Activated CD8-positive, alpha-beta memory T cell treated with anti-CD3 and anti-CD28 coated beads, Interleukin-2, amount 50 U/mL, for 24 hours (primary cell): ENCODE results near the gene ADAMTS6.

Experiments
- DNase-seq: peaks from one replicate; pipeline ENCODE4 v3.0.0-alpha.2; 2020; ENCODE audit errors: extremely low read depth

Gene ADAMTS6

GRCh38 chr5:65149827-65150226 lies 331.9 kb downstream of the ADAMTS6 start:
- no peak for DNase-seq

DNA sequence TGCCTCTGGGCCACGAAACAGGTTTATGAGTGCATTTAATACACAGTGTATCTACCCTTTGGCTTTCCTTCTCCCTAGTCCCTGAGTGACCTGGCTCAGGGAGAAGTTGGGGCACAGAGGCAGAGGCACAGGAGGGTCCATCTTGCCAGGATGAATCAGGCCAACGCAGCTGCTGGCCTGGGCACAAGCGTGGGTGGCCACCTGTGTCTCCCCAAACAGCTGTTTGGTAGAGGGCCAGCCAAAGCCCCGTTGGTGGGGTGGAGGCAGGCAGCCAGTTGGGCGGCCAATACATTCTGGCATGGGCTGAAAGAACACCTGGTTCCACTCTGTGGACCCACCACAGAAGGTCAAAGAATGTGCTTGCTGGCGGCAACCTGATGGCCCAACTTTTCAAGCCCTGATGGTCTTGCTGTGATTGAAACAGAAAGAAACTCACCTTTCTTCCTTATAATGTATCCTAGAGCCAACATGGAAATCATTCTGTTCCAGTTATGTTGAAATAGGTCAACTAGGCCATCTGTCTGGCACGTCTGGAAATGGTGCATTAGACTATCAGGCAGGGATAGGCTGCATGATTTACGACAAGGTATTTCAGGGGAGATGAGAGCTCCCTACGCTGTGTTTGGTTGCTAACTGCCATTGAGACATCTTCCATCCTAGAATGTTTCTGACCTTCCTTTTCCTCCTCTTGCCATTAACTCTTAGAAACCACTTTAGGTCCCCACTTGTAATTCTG lies 337.4 kb downstream of the ADAMTS6 start:
- DNase-seq, result no peak

GRCh38 chr5:65142511-65143011 lies 339.2 kb downstream of the ADAMTS6 start:
- DNase-seq, result no peak

GRCh38 chr5:65142016-65142415 lies 339.7 kb downstream of the ADAMTS6 start:
- DNase-seq, result no peak

DNA sequence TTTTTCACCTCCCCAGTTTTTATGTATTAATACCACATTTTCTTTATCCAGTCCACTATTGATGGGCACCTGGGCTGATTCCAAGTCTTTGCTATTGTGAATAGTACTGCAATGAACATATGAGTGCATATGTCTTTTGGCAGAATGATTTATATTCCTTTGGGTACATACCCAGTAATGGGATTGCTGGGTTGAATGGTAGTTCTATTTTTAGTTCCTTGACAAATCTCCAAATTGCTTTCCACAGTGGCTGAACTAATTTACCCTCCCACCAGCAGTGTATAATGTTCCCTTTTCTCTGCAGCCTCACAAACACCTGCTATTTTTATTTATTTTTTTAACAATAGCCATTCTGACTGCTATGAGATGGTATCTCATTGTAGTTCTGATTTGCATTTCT lies 340.2 kb downstream of the ADAMTS6 start:
- no peak for DNase-seq

- DNase-seq, result no peak
Observed at GRCh38 chr5:65137631-65138030, 344.1 kb downstream of the ADAMTS6 start.

- DNase-seq, result no peak
Observed at GRCh38 chr5:65133477-65134110, 348.1 kb downstream of the ADAMTS6 start.

DNA sequence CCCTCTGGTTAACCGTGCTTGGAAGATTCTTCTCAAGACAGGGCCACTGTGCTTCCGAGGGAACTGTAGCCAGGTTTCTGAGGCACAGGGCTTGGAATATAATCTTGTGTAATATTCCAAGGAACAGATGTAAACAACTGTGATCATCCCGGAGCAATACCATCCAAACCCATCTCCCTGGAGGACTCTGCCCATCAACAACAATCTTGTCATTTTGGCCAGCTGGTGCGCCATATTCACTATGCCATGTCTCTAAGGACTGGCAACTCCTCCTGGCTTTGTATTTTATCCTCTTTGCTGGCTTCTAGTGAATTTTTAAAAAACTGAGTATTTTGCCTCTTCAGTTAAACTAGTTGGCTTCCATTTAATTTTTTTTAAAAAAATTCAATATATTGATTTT lies 349.3 kb downstream of the ADAMTS6 start:
- no peak for DNase-seq

GRCh38 chr5:65128226-65128625 lies 353.5 kb downstream of the ADAMTS6 start:
- no peak for DNase-seq

DNA sequence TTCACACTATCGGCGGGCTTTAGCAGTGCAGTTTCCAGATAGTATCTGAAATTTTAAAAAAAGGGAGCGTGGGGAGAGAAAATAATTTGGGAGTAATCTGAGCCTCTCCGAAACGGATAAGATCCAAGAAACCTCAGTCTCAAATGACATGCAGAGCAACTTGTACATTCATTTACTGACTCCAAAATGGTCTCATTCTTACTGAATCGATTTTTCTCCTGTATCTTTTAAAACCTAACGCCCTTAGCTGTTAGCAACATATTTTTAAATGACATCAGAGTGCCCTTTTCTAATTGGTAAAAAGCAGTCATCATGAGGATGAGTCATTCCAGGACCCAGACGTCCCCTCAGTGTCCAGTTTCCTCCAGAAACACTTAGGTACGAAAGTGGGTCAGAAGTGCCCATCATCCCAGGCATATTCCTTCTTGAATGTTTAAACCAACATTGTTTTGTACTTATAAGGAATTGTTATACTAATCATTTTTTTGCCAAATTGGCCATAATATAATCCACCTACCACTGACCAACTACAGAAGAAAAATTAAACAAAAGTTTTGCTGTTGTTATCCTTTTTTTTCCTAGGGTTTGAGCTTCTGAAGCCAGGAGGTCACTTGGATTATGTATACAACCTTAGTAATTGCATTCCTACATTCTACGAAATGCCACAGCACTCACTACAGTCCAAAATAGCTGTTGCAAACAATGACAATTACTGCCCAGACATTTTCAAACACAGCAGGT lies 354.4 kb downstream of the ADAMTS6 start:
- no peak for DNase-seq

GRCh38 chr5:65126542-65127069 lies 355.1 kb downstream of the ADAMTS6 start:
- DNase-seq, result no peak

- DNase-seq, result no peak
Observed at GRCh38 chr5:65125591-65126541, 355.9 kb downstream of the ADAMTS6 start.

DNA sequence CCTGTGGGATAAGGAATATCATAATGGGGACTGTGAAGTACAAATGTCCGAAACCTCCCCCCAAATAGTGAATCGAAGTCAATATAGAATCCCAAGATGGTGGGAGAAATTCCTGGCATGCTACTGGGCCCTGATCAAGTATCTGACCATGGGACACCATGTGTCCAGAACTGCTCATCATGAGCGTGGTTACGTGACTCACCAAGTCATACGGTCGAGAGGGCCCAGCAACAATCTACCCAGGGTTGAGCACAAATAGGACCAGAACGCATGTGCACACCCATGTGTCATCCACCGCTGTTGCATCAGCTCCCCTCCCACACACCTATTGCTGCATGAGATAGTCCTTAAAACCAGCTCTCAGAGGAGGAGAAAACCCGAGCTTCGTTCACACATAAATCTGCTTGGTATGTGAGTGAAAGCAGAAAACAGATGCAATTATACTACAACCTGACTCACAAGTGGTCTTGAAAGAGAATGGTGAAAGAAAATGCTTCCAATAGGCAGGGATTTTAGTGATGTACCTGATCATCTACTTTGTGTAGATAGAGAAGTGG lies 359.8 kb downstream of the ADAMTS6 start:
- DNase-seq, result no peak

- DNase-seq, result no peak
Observed at GRCh38 chr5:65120371-65120967, 361.3 kb downstream of the ADAMTS6 start.

- no peak for DNase-seq
Observed at GRCh38 chr5:65117525-65117924, 364.2 kb downstream of the ADAMTS6 start.

DNA sequence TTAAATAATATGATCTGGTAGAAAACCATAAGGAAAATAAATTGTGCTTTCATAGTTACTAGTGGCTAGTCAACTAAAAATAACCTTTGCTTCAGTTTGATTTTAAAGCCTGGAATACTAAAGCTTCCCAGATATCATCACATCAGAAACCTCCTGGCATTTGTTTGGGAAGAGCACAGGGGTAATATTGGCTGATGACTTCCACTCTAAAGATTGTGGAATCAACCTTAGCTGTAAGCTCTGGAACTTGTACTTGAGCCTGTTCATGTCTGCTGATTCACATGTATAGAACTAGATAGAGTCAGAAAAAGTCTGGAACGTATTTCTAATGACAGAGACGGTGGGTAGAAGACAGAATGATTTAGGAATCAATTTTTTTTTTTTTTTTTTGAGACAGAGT lies 367.9 kb downstream of the ADAMTS6 start:
- no peak for DNase-seq

GRCh38 chr5:65111961-65112658 lies 369.6 kb downstream of the ADAMTS6 start:
- DNase-seq, result no peak

DNA sequence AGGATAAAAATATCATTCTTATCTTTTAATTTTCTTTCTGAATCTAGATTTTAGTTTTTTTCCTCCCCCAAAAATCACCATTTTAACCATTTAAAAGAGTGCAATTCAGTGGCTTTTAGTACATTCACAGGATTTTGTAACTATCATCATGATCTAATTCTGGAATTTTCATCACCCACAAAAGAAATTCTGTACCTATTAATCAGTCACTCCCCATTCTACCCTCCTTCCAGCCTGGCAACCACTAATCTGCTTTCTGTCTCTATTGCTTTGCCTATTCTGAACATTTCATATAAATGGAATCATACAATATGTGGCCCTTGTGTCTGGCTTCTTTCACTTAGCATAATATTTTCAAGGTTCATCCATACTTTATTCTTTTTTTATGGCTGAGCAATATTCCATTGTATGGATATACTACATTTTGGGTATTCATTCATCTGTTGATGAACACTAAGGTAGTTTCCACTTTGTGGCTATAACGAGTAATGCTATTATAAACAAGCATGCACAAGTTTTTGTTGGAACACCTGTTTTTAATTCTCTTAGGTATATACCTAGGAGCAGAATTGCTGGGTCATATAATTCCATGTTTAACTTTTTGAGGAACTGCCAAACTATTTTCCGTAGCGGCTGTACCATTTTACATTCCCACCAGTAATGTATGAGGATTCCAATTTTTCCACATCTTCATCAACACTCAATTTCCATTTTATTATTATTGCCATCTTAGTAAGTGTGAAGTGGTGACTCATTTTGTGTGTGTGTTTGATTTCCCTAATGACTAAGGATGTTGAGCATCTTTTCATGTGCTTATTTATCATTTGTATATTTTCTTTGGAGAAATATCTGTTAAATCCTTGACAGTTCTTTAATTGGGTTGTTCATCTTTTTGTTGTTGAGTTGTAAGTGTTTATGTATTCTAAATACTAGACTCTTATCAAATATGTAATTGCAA lies 372.7 kb downstream of the ADAMTS6 start:
- DNase-seq, result no peak

DNA sequence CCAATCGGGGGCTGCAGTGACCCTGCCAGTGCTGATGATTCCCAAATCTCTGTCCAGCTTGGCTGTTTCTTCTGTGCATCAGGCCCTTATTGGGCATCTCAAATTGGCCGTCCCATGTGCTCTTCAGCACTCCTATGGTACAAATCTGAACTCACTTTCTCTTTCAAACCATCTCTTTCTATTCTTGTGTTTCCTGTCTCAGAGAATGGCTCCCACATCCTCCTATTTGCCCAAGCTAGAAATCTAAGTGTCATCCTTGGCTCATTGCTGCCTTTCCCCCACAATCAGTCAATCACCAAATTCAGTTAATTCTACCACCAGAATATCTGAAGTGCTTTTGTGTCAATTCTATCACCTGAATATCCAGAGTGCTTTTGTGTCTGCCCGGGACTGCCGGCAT lies 376.4 kb downstream of the ADAMTS6 start:
- DNase-seq, result no peak
